Natural killer cell treated with Interleukin-12 subunit alpha and Interleukin-12 subunit beta and Interleukin-15 and Interleukin-18, amount 100 ng/mL, for 72 hours (primary cell): Measurements from ENCODE around the gene TPH2. TPM values are rescaled to one million over a fixed set of nuclear protein-coding genes. Genes with fewer than 3 reads are reported as not detected.
A peak's percentile ranks its signal among the peaks of the same experiment; 100 is the strongest.

Experiments
- ATAC-seq, 2 donors: fragments of 150-1000 bp; cut with Tn5 transposase in 1 of 2; sonication (Bioruptor Pico), chemical (Tn5 transposase) in 1 of 2; 2 replicates each; pipeline ENCODE4 v1.10.0; 2021
- DNase-seq: peaks from one replicate; pipeline ENCODE4 v3.0.0; 2022; ENCODE audit warnings: low spot score
- H3K27ac Mint-ChIP-seq, 2 donors: 1 replicate in 1 of 2; 2 replicates in 1 of 2; pipeline ENCODE4 v1.8.0; 2022; ENCODE audit warnings: mixed read lengths in 2 of 2, mild to moderate bottlenecking in 1 of 2, moderate library complexity in 1 of 2
- H3K27me3 Mint-ChIP-seq, 2 donors: 1 replicate in 1 of 2; 2 replicates in 1 of 2; pipeline ENCODE4 v1.8.0; 2022; ENCODE audit warnings: mixed read lengths in 2 of 2
- H3K36me3 Mint-ChIP-seq: one replicate; pipeline ENCODE4 v1.8.0; 2022; ENCODE audit warnings: mixed read lengths
- H3K4me1 Mint-ChIP-seq, 2 donors: 1 replicate in 1 of 2; 2 replicates in 1 of 2; pipeline ENCODE4 v1.8.0; 2022; ENCODE audit warnings: low read depth in 2 of 2, mixed read lengths in 2 of 2, mild to moderate bottlenecking in 1 of 2
- H3K4me3 Mint-ChIP-seq: one replicate; pipeline ENCODE4 v1.8.0; 2022; ENCODE audit warnings: mixed read lengths
- H3K9me3 Mint-ChIP-seq: 2 replicates; pipeline ENCODE4 v1.8.0; 2022; ENCODE audit warnings: mixed read lengths
- total RNA-seq, 2 donors: library from RNA; stranded (reverse); gene quantifications; one replicate each; pipeline ENCODE4 v1.2.3, GENCODE V29; 2022

TPH2 gene
- total RNA-seq, 2 donors from 2014 or later = not detected

- H3K4me3 Mint-ChIP-seq = no peak overlapping the region
- H3K36me3 Mint-ChIP-seq = no peaks in the 10 kb centered on the region
- peaks cover 4% of the 10 kb centered on the region for H3K9me3 Mint-ChIP-seq
- H3K27me3 Mint-ChIP-seq = peaks cover 14 to 24% of the 10 kb centered on the region in 2 donors
- ATAC-seq = no peak
- H3K27ac Mint-ChIP-seq = no peak overlapping the region
- DNase-seq = no peak
- H3K4me1 Mint-ChIP-seq = no peaks in the 10 kb centered on the region
These were observed 35.0 kb downstream of the TPH2 start for GRCh38 chr12:71973687-71974086.

- Mint-ChIP-seq H3K4me1 (no peaks in the 10 kb centered on the region), H3K36me3 (no peaks in the 10 kb centered on the region), H3K27ac (no peak overlapping the region), H3K27me3 (peaks cover 12 to 18% of the 10 kb centered on the region in 2 donors), H3K4me3 (no peak overlapping the region), H3K9me3 (peaks cover 2% of the 10 kb centered on the region)
- ATAC-seq (no peak), DNase-seq (no peak)
These were observed 41.9 kb downstream of the TPH2 start for GRCh38 chr12:71980538-71980937.

GRCh38 chr12:71981149-71981548, 42.5 kb downstream of the TPH2 start:
- no peaks in the 10 kb centered on the region for H3K36me3 Mint-ChIP-seq
- H3K9me3 Mint-ChIP-seq = no peaks in the 10 kb centered on the region
- no peak overlapping the region for H3K27ac Mint-ChIP-seq
- peaks cover 10 to 14% of the 10 kb centered on the region in 2 donors for H3K27me3 Mint-ChIP-seq
- DNase-seq (no peak), ATAC-seq (no peak)
- no peaks in the 10 kb centered on the region for H3K4me1 Mint-ChIP-seq
- H3K4me3 Mint-ChIP-seq = no peak overlapping the region

GRCh38 chr12:71994715-71995114, 56.1 kb downstream of the TPH2 start:
- Mint-ChIP-seq H3K4me1 (no peaks in the 10 kb centered on the region), H3K27ac (no peak overlapping the region), H3K9me3 (no peaks in the 10 kb centered on the region), H3K4me3 (no peak overlapping the region), H3K27me3 (peaks cover 8 to 22% of the 10 kb centered on the region in 2 donors), H3K36me3 (no peaks in the 10 kb centered on the region)
- no peak for ATAC-seq
- no peak for DNase-seq

- H3K27me3 Mint-ChIP-seq = peaks cover 3 to 34% of the 10 kb centered on the region in 2 donors
- DNase-seq (no peak), ATAC-seq (no peak)
- H3K27ac Mint-ChIP-seq = no peak overlapping the region
- H3K9me3 Mint-ChIP-seq = no peaks in the 10 kb centered on the region
- no peak overlapping the region for H3K4me3 Mint-ChIP-seq
- no peaks in the 10 kb centered on the region for H3K4me1 Mint-ChIP-seq
- H3K36me3 Mint-ChIP-seq = no peaks in the 10 kb centered on the region
These were observed 61.1 kb downstream of the TPH2 start for GRCh38 chr12:71999795-72000194.

- H3K4me1 Mint-ChIP-seq = no peaks in the 10 kb centered on the region
- no peak overlapping the region for H3K27ac Mint-ChIP-seq
- H3K36me3 Mint-ChIP-seq = no peaks in the 10 kb centered on the region
- no peaks in the 10 kb centered on the region for H3K9me3 Mint-ChIP-seq
- peaks cover 7 to 39% of the 10 kb centered on the region in 2 donors for H3K27me3 Mint-ChIP-seq
- DNase-seq (no peak), ATAC-seq (no peak)
- H3K4me3 Mint-ChIP-seq = no peak overlapping the region
These were observed 62.5 kb downstream of the TPH2 start for GRCh38 chr12:72000969-72001648.

GRCh38 chr12:72006766-72007165, 68.1 kb downstream of the TPH2 start:
- DNase-seq (no peak), ATAC-seq (no peak)
- Mint-ChIP-seq H3K9me3 (no peaks in the 10 kb centered on the region), H3K36me3 (no peaks in the 10 kb centered on the region), H3K4me3 (no peak overlapping the region), H3K27ac (no peak overlapping the region), H3K27me3 (peaks cover 8 to 42% of the 10 kb centered on the region in 2 donors), H3K4me1 (no peaks in the 10 kb centered on the region)

GRCh38 chr12:72010356-72010755, 71.7 kb downstream of the TPH2 start:
- no peaks in the 10 kb centered on the region for H3K36me3 Mint-ChIP-seq
- ATAC-seq (no peak), DNase-seq (no peak)
- H3K27me3 Mint-ChIP-seq = peaks cover 16 to 23% of the 10 kb centered on the region in 2 donors
- H3K27ac Mint-ChIP-seq = no peak overlapping the region
- no peaks in the 10 kb centered on the region for H3K4me1 Mint-ChIP-seq
- H3K9me3 Mint-ChIP-seq = no peaks in the 10 kb centered on the region
- H3K4me3 Mint-ChIP-seq = no peak overlapping the region

GRCh38 chr12:72011374-72011773, 72.7 kb downstream of the TPH2 start:
- Mint-ChIP-seq H3K27ac (no peak overlapping the region), H3K4me3 (no peak overlapping the region), H3K9me3 (no peaks in the 10 kb centered on the region), H3K27me3 (peaks cover 9 to 14% of the 10 kb centered on the region in 2 donors), H3K4me1 (no peaks in the 10 kb centered on the region), H3K36me3 (no peaks in the 10 kb centered on the region)
- DNase-seq (no peak), ATAC-seq (no peak)

GRCh38 chr12:72012874-72013273, 74.2 kb downstream of the TPH2 start:
- H3K36me3 Mint-ChIP-seq = no peaks in the 10 kb centered on the region
- DNase-seq (no peak), ATAC-seq (no peak)
- peaks cover 10 to 12% of the 10 kb centered on the region in 2 donors for H3K27me3 Mint-ChIP-seq
- no peaks in the 10 kb centered on the region for H3K4me1 Mint-ChIP-seq
- H3K4me3 Mint-ChIP-seq = no peak overlapping the region
- H3K9me3 Mint-ChIP-seq = no peaks in the 10 kb centered on the region
- H3K27ac Mint-ChIP-seq = no peak overlapping the region

GRCh38 chr12:72015895-72016294, 77.2 kb downstream of the TPH2 start:
- Mint-ChIP-seq H3K4me3 (no peak overlapping the region), H3K27ac (no peak overlapping the region), H3K27me3 (peaks cover 15 to 34% of the 10 kb centered on the region in 2 donors), H3K4me1 (no peaks in the 10 kb centered on the region), H3K36me3 (no peaks in the 10 kb centered on the region), H3K9me3 (no peaks in the 10 kb centered on the region)
- no peak for DNase-seq
- ATAC-seq = no peak

GRCh38 chr12:72017054-72017651, 78.5 kb downstream of the TPH2 start:
- no peaks in the 10 kb centered on the region for H3K4me1 Mint-ChIP-seq
- no peaks in the 10 kb centered on the region for H3K9me3 Mint-ChIP-seq
- no peak overlapping the region for H3K27ac Mint-ChIP-seq
- ATAC-seq (peak; percentile 78 to 84), DNase-seq (peak; percentile 65)
- H3K27me3 Mint-ChIP-seq = peaks cover 11 to 29% of the 10 kb centered on the region in 2 donors
- no peaks in the 10 kb centered on the region for H3K36me3 Mint-ChIP-seq
- H3K4me3 Mint-ChIP-seq = no peak overlapping the region

GRCh38 chr12:72018036-72018435, 79.4 kb downstream of the TPH2 start:
- ATAC-seq (no peak), DNase-seq (no peak)
- H3K4me3 Mint-ChIP-seq = no peak overlapping the region
- H3K27ac Mint-ChIP-seq = no peak overlapping the region
- H3K27me3 Mint-ChIP-seq = peaks cover 10 to 27% of the 10 kb centered on the region in 2 donors
- no peaks in the 10 kb centered on the region for H3K9me3 Mint-ChIP-seq
- no peaks in the 10 kb centered on the region for H3K36me3 Mint-ChIP-seq
- no peaks in the 10 kb centered on the region for H3K4me1 Mint-ChIP-seq

- H3K4me3 Mint-ChIP-seq = no peak overlapping the region
- H3K27ac Mint-ChIP-seq = no peak overlapping the region
- H3K27me3 Mint-ChIP-seq = peaks cover 10 to 16% of the 10 kb centered on the region in 2 donors
- no peaks in the 10 kb centered on the region for H3K4me1 Mint-ChIP-seq
- H3K9me3 Mint-ChIP-seq = no peaks in the 10 kb centered on the region
- DNase-seq = no peak
- ATAC-seq = no peak
- H3K36me3 Mint-ChIP-seq = no peaks in the 10 kb centered on the region
These were observed 86.0 kb downstream of the TPH2 start for GRCh38 chr12:72024613-72025012.
